Activated CD8-positive, alpha-beta T cell treated with anti-CD3 and anti-CD28 coated beads, Interleukin-2, amount 10 ng/mL, durations not matched to agents 7 days and 5 days (primary cell): ENCODE data around the gene B3GAT2. TPM values are rescaled to one million over a fixed set of nuclear protein-coding genes. Genes with fewer than 3 reads are reported as not detected.
"Not testable (repeated sequence)": the region's sequence is repeated elsewhere in the genome, so short reads cannot be mapped to it uniquely, and the experiment has no call there.

ENCODE experiments used
- ATAC-seq: fragments of 150-1000 bp; cut with Tn5 transposase; one replicate; pipeline ENCODE4 v1.10.0; 2021; ENCODE audit warnings: moderate library complexity
- CTCF ChIA-PET: fragments of 350-600 bp; sonication (Branson Sonifier 250); formaldehyde crosslinking; loops from one replicate; lab custom pipeline; 2021; ENCODE audit warnings: antibody characterized with exemption; lab: Charles Lee
- POLR2A ChIA-PET: fragments of 350-600 bp; sonication (Branson Sonifier 250); formaldehyde crosslinking; loops from one replicate; lab custom pipeline; 2021; ENCODE audit warnings: antibody characterized with exemption; lab: Charles Lee
- DNase-seq: peaks from one replicate; pipeline ENCODE4 v3.0.0-alpha.2; 2020
- H3K27ac Mint-ChIP-seq: one replicate; pipeline ENCODE4 v1.8.0; 2021; ENCODE audit warnings: mild to moderate bottlenecking, mixed read lengths
- H3K27me3 Mint-ChIP-seq: one replicate; pipeline ENCODE4 v1.8.0; 2021; ENCODE audit warnings: low read depth, mixed read lengths
- H3K36me3 Mint-ChIP-seq: one replicate; pipeline ENCODE4 v1.8.0; 2021; ENCODE audit warnings: low read depth, mixed read lengths
- H3K4me1 Mint-ChIP-seq: one replicate; pipeline ENCODE4 v1.8.0; 2021; ENCODE audit warnings: low read depth, mixed read lengths
- H3K4me3 Mint-ChIP-seq: one replicate; pipeline ENCODE4 v1.8.0; 2021; ENCODE audit warnings: mild to moderate bottlenecking, mixed read lengths
- H3K9me3 Mint-ChIP-seq: one replicate; pipeline ENCODE4 v1.8.0; 2022; ENCODE audit warnings: mixed read lengths; ENCODE audit not compliant: insufficient read depth
- total RNA-seq, 2 experiments: library from RNA; stranded (reverse); gene quantifications; one replicate each; pipeline ENCODE4 v1.2.3, GENCODE V29; 2021

Gene B3GAT2
- total RNA-seq, 2 experiments from 2014 or later = 0.05 TPM; not detected in 1

DNA sequence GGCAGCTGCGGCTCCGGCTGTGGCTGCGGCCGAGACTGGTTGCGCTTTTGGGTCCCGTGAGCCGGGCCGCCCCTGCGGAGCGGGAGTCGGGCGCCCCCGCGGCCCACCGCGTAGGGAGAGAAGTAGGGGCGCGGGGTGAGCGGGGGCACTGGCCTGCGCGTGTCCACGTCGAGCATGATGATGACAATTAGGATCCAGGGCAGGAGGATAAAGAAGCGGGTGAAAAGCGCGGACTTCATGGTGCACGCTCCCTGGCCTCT, 739 bp downstream of the B3GAT2 start:
- DNase-seq (no peak), ATAC-seq (no peak)
- peaks cover 76% of the 10 kb centered on the region for H3K27me3 Mint-ChIP-seq
- H3K4me3 Mint-ChIP-seq = peak overlapping the region; percentile 70
- ChIA-PET POLR2A (no interaction called here), CTCF (interaction anchor here (0.7 to 2.6 kb wide), 19 partner anchors 10 to 735 kb away, joined by 3 to 32 read pairs (median 4); no protein-coding TSS in a partner anchor)
- H3K4me1 Mint-ChIP-seq = peaks cover 15% of the 10 kb centered on the region
- no peaks in the 10 kb centered on the region for H3K36me3 Mint-ChIP-seq
- no peaks in the 10 kb centered on the region for H3K9me3 Mint-ChIP-seq
- H3K27ac Mint-ChIP-seq = no peak overlapping the region

DNA sequence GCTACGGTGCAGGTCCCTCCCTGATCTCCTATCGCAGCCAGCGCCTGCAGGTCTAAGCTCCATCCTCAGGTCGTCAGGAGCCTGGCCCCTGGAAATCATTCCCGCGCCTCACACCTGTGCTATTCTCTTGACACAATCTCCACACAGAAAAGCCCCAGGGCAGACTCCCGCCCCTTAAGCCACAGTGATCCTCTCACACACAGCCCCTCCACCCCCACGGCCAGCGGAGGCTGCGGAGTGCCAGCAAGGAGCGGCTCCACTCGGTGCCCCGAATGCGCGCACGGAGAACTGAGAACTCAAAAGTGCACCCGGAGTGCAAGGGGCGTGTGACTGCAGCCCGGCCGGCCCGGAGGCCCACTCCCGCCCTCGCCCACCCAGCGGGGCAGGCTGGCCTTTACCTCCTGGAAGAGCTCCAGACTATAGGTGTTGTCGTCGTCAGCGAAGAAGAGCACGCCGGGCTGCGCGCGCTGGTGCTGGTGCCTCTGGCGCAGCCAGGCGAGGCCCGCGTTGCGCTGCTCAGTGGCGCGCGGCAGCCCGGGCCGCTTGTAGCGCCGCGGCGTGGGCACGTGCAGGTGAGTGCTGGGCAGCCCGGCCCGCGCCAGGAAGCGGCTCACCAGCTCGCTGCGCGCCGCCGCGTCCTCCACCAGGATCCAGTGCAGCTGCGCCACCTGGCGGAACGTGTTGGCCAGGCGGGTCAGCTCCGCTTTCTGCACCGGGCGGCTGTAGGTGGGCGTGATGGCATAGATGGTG, 1.2 kb downstream of the B3GAT2 start:
- ChIA-PET CTCF (interaction anchor here (0.6 to 2.6 kb wide), 22 partner anchors 11 to 735 kb away, joined by 3 to 32 read pairs (median 3); no protein-coding TSS in a partner anchor), POLR2A (no interaction called here)
- Mint-ChIP-seq H3K4me1 (peaks cover 15% of the 10 kb centered on the region), H3K27ac (no peak overlapping the region), H3K36me3 (no peaks in the 10 kb centered on the region), H3K9me3 (no peaks in the 10 kb centered on the region), H3K4me3 (peak overlapping the region; percentile 70), H3K27me3 (peaks cover 77% of the 10 kb centered on the region)
- DNase-seq (peak; percentile 88), ATAC-seq (peak; percentile 94)

DNA sequence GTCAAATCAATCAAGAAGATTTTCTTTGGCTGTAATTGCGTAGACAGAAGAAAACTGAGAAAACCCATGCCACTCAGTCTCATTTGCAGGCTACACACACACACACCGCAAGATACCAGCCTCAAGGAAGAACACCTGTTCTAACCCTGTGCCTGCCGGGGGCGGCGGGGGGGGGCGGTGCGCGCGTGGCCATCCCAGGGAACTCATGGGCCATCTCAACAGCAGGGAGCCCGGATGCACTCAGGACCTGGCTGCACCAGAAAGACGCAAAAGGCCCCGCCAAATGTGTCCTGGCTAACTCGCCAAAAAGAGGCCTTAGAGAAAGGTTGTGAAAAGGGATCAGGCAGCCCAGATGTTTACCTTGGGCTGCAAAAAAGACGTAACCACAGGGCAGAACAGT, 2.1 kb downstream of the B3GAT2 start:
- peaks cover 70% of the 10 kb centered on the region for H3K27me3 Mint-ChIP-seq
- CTCF ChIA-PET = interaction anchor here (1.2 to 2.6 kb wide), 7 partner anchors 11 to 583 kb away, joined by 3 to 32 read pairs (median 6); no protein-coding TSS in a partner anchor
- peaks cover 15% of the 10 kb centered on the region for H3K4me1 Mint-ChIP-seq
- POLR2A ChIA-PET = no interaction called here
- H3K9me3 Mint-ChIP-seq = no peaks in the 10 kb centered on the region
- no peak overlapping the region for H3K27ac Mint-ChIP-seq
- ATAC-seq (no peak), DNase-seq (no peak)
- no peaks in the 10 kb centered on the region for H3K36me3 Mint-ChIP-seq
- no peak overlapping the region for H3K4me3 Mint-ChIP-seq

DNA sequence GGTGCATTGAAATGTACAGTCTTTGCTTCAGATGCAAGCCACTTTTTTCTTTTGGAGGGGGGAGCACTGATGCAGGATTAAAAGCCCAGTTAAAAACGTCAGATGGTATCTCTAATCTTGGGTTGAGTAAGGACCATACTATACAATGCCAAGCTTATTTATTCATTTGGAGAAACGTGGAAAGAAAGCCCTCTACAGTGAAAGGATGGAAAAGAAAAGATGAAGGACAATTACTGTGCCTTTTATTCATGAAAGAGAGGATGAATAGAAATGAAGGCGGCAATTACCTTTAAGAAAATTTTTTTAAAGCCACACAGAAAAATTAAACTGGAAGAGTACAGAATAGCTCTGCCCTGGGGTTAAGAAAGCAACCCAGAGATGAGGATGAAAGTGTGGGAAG, 2.7 kb downstream of the B3GAT2 start:
- no peak for ATAC-seq
- Mint-ChIP-seq H3K27me3 (peaks cover 64% of the 10 kb centered on the region), H3K4me1 (peaks cover 15% of the 10 kb centered on the region), H3K27ac (no peak overlapping the region), H3K36me3 (no peaks in the 10 kb centered on the region), H3K4me3 (no peak overlapping the region), H3K9me3 (no peaks in the 10 kb centered on the region)
- ChIA-PET CTCF (no interaction called here), POLR2A (no interaction called here)
- DNase-seq = no peak

DNA sequence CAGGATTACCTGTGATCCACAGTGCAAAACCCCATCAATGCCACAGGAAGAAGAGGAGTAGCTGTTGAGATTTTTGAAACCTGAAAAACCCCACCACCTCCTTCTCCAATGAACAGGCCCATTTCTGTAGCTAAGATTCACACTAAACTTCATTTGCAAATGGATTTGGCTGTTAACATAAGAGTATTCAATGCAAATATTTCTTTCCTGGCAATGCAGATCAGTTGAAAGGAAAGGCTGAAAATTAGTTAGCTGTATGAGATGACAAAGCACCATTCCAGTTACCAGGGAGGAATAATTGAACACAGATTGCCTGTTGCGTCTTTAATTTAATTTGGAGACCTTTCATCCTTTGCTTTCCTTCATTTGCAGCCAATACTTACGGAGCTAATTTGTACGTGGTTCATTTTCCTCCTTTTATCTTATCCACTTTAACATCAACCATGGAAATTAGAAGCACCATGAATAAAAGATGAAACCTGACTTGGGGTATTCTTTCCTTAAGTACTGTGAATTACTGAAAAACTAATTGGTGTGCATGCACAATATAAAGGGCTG, 4.2 kb downstream of the B3GAT2 start:
- H3K9me3 Mint-ChIP-seq = no peaks in the 10 kb centered on the region
- no peak for DNase-seq
- H3K4me1 Mint-ChIP-seq = peaks cover 15% of the 10 kb centered on the region
- POLR2A ChIA-PET = no interaction called here
- H3K27ac Mint-ChIP-seq = no peak overlapping the region
- CTCF ChIA-PET = interaction anchor here (1.3 to 1.5 kb wide), 2 partner anchors 246 to 642 kb away, joined by 3 to 5 read pairs; no protein-coding TSS in a partner anchor
- no peak overlapping the region for H3K4me3 Mint-ChIP-seq
- no peaks in the 10 kb centered on the region for H3K36me3 Mint-ChIP-seq
- peaks cover 52% of the 10 kb centered on the region for H3K27me3 Mint-ChIP-seq
- no peak for ATAC-seq

DNA sequence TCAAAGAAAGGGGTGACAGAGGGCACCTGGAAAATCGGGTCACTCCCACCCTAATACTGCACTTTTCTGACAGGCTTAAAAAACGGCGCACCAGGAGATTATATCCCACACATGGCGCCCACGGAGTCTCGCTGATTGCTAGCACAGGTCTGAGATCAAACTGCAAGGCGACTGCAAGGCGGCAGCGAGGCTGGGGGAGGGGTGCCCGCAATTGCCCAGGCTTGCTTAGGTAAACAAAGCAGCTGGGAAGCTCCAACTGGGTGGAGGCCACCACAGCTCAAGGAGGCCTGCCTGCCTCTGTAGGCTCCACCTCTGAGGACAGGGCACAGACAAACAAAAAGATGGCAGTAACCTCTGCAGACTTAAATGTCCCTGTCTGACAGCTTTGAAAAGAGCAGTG, 12.5 kb downstream of the B3GAT2 start:
- DNase-seq, H3K27me3 Mint-ChIP-seq, H3K4me3 Mint-ChIP-seq, H3K36me3 Mint-ChIP-seq, POLR2A ChIA-PET, CTCF ChIA-PET, ATAC-seq, H3K9me3 Mint-ChIP-seq, H3K27ac Mint-ChIP-seq, H3K4me1 Mint-ChIP-seq: not testable (repeated sequence)

DNA sequence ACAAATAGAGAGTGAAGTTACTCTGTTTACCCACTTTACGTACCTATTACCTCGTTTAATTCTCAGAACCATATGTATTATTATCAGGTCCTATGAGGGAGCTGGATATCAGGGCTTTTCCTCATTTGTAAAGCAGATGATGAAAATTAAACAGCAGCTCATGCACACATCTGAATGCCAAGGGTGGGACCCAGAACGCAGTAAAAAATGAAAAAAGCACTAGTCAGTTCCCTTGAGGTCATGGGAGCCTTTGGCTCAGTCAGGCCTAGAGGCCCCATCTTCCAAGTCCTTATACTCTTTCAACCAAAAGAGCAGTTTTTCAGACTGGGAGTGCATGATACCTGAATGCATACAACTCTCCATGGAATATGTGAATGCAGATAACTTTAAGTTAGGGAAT, 23.0 kb downstream of the B3GAT2 start:
- Mint-ChIP-seq H3K4me1 (no peaks in the 10 kb centered on the region), H3K27ac (no peak overlapping the region), H3K4me3 (no peak overlapping the region), H3K9me3 (no peaks in the 10 kb centered on the region), H3K27me3 (peaks cover 4% of the 10 kb centered on the region), H3K36me3 (no peaks in the 10 kb centered on the region)
- ChIA-PET CTCF (no interaction called here), POLR2A (no interaction called here)
- DNase-seq (no peak), ATAC-seq (no peak)

DNA sequence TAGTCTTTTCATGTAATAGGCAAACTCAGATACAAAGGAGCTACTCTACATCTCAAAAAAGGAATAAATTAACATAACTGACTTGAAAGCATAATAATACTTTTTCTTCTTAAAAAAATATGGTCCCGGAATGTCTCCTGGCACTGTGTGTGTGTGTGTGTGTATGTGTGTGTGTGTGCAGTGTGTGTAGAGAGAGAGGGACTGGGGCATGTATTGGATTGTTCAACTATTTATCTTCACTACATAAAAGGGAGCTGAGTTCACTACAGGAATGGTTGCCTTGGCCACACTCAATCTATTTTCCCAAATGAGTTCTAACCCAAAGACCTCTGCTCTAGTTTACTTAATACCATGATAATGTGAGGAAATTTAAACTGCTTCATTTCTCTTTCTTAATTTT, 51.1 kb downstream of the B3GAT2 start:
- Mint-ChIP-seq H3K36me3 (no peaks in the 10 kb centered on the region), H3K4me3 (no peak overlapping the region), H3K27ac (no peak overlapping the region), H3K4me1 (no peaks in the 10 kb centered on the region), H3K9me3 (no peaks in the 10 kb centered on the region), H3K27me3 (peaks cover 12% of the 10 kb centered on the region)
- ChIA-PET CTCF (interaction anchor here (1.3 kb wide), 1 partner anchor 19 kb away, joined by 3 read pairs; no protein-coding TSS in a partner anchor), POLR2A (no interaction called here)
- ATAC-seq (no peak), DNase-seq (no peak)

DNA sequence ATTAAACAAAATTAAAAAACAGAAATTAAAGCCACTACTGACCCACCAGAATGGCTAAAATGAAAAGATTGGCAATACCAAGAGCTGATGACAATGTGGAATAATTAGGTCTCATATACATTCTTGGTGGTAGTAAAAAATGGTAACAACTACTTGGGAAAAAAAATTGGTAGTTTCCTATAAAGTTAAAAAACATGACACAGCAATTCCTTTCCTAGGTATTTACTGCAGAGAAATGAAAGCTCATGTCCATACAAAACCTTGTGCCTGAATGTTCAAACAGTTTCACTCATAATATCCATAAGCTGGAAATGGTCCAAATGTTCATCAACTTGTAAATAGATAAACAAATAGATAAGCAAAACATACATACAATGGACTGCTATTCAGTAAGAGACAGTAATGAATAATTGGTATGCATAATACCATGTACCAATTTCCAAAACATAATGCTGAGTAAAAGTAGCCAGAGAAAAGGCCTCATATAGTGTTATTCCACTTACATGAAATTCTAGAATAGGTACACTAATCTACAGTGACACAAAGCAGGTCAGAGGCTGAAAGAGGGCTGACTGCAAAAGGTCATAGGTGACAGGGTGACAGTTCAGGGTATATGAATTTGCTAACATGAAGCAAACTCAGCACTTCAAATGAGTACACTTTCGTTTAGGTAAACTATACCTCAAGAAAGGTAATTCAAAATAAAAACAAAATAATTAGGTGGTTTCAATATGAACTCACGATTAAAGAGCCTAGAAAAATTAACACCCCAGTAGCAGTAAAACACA, 53.0 kb downstream of the B3GAT2 start:
- no peaks in the 10 kb centered on the region for H3K9me3 Mint-ChIP-seq
- CTCF ChIA-PET = no interaction called here

DNA sequence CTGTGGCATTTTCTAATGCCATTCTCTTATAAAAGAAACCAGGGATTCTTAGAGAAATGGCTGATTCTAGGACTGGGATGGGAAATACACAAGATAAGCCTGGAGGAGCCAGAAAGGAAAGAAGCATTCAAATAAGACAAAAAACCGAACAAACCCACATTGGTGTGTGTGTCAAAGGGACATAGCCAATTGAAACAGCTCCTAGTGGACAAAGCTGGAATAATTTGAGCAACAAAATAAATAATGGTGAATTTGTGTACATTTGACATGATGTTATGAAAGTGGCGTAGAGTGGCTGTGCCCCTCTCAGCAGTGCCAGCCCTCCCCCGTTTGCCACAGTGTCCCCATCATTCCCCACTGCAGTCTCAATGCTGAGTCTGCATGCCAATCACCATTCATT, 55.5 kb downstream of the B3GAT2 start:
- Mint-ChIP-seq H3K4me1 (no peaks in the 10 kb centered on the region), H3K27ac (no peak overlapping the region), H3K27me3 (peaks cover 17% of the 10 kb centered on the region), H3K36me3 (no peaks in the 10 kb centered on the region), H3K4me3 (no peak overlapping the region), H3K9me3 (no peaks in the 10 kb centered on the region)
- ChIA-PET POLR2A (no interaction called here), CTCF (interaction anchor here (1.3 kb wide), 1 partner anchor 54 kb away, joined by 3 read pairs; no protein-coding TSS in a partner anchor)
- ATAC-seq = no peak
- DNase-seq = no peak

More for the DNA sequence above, 53.0 kb downstream of the B3GAT2 start:
- Mint-ChIP-seq H3K36me3 (no peaks in the 10 kb centered on the region), H3K4me1 (no peaks in the 10 kb centered on the region), H3K4me3 (no peak overlapping the region), H3K27me3 (peaks cover 17% of the 10 kb centered on the region), H3K27ac (no peak overlapping the region)
- POLR2A ChIA-PET = no interaction called here
- no peak for ATAC-seq
- DNase-seq = no peak

DNA sequence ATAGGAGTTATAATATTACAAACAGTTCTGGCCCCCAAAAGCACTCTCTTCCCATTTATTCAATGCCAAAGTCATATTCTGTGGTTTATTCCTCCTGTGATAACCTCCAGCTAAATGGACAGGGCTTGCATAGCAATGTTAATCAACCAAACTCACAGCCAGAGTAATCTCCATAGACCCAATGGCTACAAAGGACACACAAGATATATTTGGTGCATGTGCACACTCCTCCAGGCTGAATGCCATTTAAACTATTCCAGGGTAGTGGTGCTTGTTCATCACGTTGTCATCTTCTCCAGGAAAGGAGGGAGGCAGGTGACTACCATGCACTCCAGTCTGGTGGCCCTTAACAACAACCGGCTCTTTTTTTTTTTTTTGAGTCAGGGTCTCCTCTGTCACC, 56.8 kb downstream of the B3GAT2 start:
- H3K27me3 Mint-ChIP-seq = peaks cover 16% of the 10 kb centered on the region
- no peaks in the 10 kb centered on the region for H3K36me3 Mint-ChIP-seq
- no peak overlapping the region for H3K4me3 Mint-ChIP-seq
- no peaks in the 10 kb centered on the region for H3K9me3 Mint-ChIP-seq
- no peaks in the 10 kb centered on the region for H3K4me1 Mint-ChIP-seq
- no peak overlapping the region for H3K27ac Mint-ChIP-seq
- ChIA-PET POLR2A (no interaction called here), CTCF (interaction anchor here (1.0 to 1.5 kb wide), 2 partner anchors 15 to 679 kb away, joined by 3 to 7 read pairs; no protein-coding TSS in a partner anchor)
- ATAC-seq (no peak), DNase-seq (no peak)

DNA sequence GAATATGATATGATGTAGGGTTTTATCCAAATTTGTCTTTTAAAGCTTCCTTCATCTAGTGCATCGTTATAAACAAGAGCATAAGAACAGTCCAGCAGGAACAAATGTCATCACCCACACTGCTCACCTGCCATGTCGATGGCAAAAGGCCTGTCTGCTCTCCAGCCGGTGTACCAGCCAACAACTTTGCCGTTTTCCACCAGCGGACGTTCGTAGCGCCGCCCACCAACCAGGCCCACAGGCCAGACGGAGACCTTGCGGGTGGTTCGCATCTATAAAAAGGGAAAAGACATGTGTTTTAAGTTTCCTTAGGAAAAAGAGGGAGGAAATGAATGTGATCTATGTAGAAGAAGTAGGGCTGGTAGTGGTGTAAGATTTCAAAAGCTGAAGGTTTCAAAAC, 62.9 kb downstream of the B3GAT2 start:
- H3K9me3 Mint-ChIP-seq = no peaks in the 10 kb centered on the region
- CTCF ChIA-PET = interaction anchor here (1.2 kb wide), 1 partner anchor 62 kb away, joined by 3 read pairs; no protein-coding TSS in a partner anchor
- no peaks in the 10 kb centered on the region for H3K36me3 Mint-ChIP-seq
- DNase-seq = no peak
- ATAC-seq = no peak
- no peaks in the 10 kb centered on the region for H3K4me1 Mint-ChIP-seq
- no peak overlapping the region for H3K4me3 Mint-ChIP-seq
- POLR2A ChIA-PET = no interaction called here
- H3K27ac Mint-ChIP-seq = no peak overlapping the region
- H3K27me3 Mint-ChIP-seq = peaks cover 3% of the 10 kb centered on the region
